Limb (tissue), 2 donors: Measurements from ENCODE around the gene PRRC1.
"Not testable (repeated sequence)": the region's sequence is repeated elsewhere in the genome, so short reads cannot be mapped to it uniquely, and the experiment has no call there.

Source experiments
- DNase-seq, 2 donors: peaks; one replicate each; pipeline ENCODE4 v3.0.0-alpha.2; 2016; ENCODE audit errors: extremely low spot score in 2 of 2

The PRRC1 gene

DNA sequence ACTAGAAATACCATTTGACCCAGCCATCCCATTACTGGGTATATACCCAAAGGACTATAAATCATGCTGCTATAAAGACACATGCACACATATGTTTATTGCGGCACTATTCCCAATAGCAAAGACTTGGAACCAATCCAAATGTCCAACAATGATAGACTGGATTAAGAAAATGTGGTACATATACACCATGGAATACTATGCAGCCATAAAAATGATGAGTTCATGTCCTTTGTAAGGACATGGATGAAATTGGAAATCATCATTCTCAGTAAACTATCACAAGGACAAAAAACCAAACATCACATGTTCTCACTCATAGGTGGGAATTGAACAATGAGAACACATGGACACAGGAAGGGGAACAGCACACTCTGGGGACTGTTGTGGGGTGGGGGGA lies 27.8 kb downstream of the PRRC1 start:
- not testable (repeated sequence) for DNase-seq

DNA sequence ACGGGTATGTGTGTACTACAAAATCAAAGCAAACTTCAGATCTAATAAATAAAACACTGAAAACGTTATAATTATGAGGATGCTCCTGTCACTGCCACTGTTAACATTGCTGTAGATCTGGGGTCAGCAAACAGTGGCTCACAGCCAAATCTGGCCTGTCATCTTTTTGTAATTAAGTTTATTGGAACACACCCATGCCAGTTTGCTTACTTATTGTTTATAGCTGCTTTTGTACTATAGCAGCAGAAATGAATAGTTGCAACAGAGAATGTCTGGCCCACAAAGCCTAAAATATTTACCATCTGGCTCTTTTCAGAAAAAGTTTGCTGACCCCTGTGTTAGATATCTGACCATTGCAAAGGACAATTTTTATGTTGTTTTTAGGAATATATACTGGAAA lies 32.1 kb downstream of the PRRC1 start:
- DNase-seq: no peak

- DNase-seq: no peak
Measured at GRCh38 chr5:127550652-127551409, 33.4 kb downstream of the PRRC1 start.

GRCh38 chr5:127551410-127552041 lies 34.1 kb downstream of the PRRC1 start:
- DNase-seq: no peak

GRCh38 chr5:127555826-127556225 lies 38.4 kb downstream of the PRRC1 start:
- no peak for DNase-seq

GRCh38 chr5:127556609-127557334 lies 39.3 kb downstream of the PRRC1 start:
- no peak for DNase-seq

- DNase-seq: no peak
Measured at GRCh38 chr5:127558273-127558672, 40.8 kb downstream of the PRRC1 start.

DNA sequence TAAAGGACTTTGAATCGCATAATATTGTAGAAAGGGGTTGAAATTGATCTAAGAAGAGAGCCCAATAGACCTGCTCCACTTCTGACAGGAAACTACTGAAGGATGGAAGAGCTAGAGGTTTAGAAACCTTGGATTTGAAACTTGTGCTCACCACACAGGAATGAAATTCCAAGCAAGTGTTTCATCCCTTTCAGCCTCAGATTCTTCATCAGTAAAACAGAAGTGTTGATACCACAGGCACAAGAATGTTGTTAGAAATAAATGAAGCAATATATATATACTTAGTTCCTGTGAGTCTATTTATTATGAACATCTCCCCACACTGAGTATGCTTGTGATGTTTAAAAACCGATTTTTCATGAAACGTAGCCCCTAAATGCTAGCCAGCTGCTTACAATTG lies 43.8 kb downstream of the PRRC1 start:
- DNase-seq: no peak

DNA sequence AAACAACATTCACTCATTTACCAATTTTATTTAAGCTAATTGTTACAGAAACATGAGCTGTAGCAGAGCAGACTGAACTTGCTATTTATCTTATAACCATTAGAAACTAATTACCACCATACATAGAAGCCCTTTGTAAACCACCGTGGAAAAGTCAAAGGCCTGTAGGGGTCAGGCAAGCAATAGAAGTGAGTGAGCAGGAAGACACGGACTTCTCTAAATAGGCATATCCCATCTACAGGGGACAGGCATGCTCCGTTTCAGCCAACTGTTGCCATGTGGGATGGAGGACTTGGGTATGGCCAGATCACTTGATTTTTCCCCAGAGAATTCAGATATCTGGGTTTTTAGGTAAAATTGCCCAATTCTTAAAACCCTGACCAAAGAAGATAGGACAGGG lies 44.8 kb downstream of the PRRC1 start:
- DNase-seq: peak in 1 of 2 donors; percentile 58

DNA sequence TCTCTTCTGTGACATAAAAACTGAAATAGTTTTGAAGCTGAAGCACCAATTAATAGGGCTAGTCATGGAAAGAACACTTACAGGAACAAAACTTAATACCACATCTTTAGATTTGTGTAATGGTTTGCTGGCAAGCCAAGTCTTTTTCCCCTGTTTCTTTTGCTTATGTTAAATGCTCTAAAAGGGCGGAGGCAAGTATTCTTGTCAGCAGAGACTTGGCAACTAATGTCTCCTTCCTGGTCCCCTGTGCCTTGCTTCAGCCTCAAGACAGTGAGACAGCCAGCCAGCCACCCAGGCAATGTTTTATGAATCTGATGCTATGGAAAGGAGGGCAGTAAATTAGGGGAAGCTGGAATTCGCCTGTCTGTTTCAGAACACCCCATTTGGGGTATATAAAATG lies 45.7 kb downstream of the PRRC1 start:
- DNase-seq: peak; percentile 54 to 55

- peak in 1 of 2 donors; percentile 70 for DNase-seq
Measured at GRCh38 chr5:127564002-127564769, 46.7 kb downstream of the PRRC1 start.

GRCh38 chr5:127565586-127566270 lies 48.3 kb downstream of the PRRC1 start:
- DNase-seq: no peak

GRCh38 chr5:127567026-127567768 lies 49.8 kb downstream of the PRRC1 start:
- DNase-seq: no peak

DNA sequence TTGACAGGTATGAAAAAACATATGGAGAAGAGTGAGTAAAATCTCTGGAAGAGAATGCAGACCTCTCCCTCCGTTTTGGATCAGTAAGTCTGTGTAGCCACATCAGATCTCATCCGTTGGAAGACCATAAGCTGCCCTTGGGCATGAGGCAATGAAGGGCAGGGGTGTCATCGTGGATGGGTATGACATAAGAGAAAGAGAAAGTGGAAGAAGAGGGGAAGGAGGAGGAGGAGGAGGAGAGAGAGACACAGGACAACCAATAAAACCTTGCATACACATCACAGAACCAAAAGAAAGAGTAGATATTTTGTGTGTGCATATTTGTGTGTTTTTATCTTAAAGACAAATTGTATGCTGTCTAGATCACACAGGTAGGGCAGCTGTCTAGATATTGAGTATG lies 50.7 kb downstream of the PRRC1 start:
- no peak for DNase-seq

GRCh38 chr5:127569471-127569870 lies 52.0 kb downstream of the PRRC1 start:
- DNase-seq: not testable (repeated sequence)

- DNase-seq: no peak
Measured at GRCh38 chr5:127571314-127572131, 54.1 kb downstream of the PRRC1 start.

DNA sequence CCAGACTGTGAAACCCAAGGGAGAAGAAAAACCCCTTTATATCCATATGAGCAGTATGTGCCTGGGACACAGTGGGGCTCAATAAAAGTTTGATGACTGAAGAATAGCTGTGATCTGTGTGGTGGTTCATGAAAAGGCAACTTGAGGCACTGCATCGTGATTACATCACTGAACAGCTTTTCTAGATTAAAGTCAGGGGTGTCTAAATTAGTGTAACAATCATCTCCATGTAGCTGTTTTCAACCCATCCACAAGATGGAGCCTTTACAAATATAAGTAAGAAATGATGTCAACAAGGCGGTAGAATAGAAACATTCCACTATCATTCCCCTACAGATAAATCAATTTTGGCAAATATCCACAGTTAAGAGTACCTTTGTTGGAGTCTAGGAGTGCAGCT lies 55.5 kb downstream of the PRRC1 start:
- no peak for DNase-seq

DNA sequence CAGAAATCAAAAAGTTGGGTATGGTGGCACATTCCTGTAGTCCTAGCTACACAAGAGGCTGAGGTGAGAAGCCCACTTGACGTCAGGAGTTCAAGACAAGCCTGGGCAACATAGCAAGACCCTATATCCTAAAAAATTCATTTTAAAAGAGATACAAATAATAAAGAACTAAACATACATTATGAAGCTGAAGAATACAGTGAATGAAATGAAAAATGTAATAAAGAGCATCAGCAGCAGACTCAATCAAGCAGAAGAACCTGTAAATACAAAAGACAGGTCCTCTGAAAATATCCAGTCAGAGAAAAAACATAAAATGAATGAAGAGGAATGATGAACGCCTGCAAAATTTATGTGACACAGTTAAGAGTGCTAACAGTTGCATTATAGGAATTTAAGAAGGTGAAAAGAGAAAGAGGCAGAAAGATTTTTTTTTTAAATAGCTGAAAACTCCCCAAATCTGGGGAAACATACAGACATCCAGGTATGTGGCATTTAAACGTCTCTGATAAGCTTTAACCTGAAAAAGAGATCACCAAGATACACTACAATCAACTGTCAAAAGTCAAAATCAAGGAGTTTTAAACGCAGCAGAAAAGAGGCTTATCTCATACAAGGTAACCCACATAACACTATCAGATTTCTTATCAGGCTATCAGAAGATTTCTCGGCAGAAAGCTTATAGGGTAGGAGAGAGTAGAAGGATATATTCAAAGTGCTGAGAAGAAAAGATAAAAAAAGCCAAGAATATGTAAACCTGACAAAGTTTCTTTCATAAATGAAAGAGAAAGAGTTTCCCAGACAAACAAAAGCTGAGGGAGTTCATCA lies 57.6 kb downstream of the PRRC1 start:
- no peak for DNase-seq

DNA sequence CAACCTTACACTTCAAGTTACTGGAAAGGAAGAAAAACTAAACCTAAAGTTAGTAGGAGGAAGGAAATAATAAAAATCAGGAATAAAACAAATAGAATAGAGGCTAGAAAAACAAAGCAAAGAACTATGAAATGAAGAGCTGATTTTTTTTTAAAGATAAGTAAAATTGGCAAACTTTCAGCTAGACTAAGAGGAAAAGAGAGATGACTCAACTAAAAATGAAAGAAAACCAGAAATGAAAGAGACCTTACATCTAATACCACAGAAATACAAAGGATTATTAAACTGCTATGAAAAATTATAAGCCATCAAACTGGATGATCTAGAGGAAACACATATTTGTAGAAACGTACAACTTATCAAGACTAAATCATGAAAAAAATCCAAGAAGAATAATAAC lies 60.0 kb downstream of the PRRC1 start:
- DNase-seq: no peak
